Common myeloid progenitor, CD34-positive (primary cell): ENCODE data around the gene RAB12.
"Not testable (repeated sequence)": the region's sequence is repeated elsewhere in the genome, so short reads cannot be mapped to it uniquely, and the experiment has no call there.

Source experiments
- CTCF ChIA-PET: fragments of 350-600 bp; sonication (Branson Sonifier 250); formaldehyde crosslinking; loops from one replicate; lab custom pipeline; 2021; ENCODE audit warnings: antibody characterized with exemption; lab: Charles Lee
- POLR2A ChIA-PET: fragments of 350-600 bp; sonication (Branson Sonifier 250); formaldehyde crosslinking; loops from one replicate; lab custom pipeline; 2021; ENCODE audit warnings: antibody characterized with exemption; lab: Charles Lee
- DNase-seq, 3 donors: peaks; one replicate each; pipeline versions ENCODE4 v3.0.0 to v3.0.0-alpha.2; 2013
- H3K27ac ChIP-seq, 2 experiments: 1 replicate in 1 of 2; 2 replicates in 1 of 2; pipeline ENCODE4 v1.7.0; 2013; ENCODE audit warnings: inconsistent platforms in 2 of 2, low read length in 2 of 2, mild to moderate bottlenecking in 2 of 2, low read depth in 1 of 2, moderate library complexity in 1 of 2; ENCODE audit not compliant: severe bottlenecking in 2 of 2, insufficient read depth in 1 of 2, poor library complexity in 1 of 2
- H3K27me3 ChIP-seq, 5 experiments: replicated peaks in 2 of 5; 1 replicate in 3 of 5; 2 replicates in 2 of 5; pipeline versions ENCODE4 v1.6.1 to v1.7.0; 2013; ENCODE audit warnings: low read length in 4 of 5, mild to moderate bottlenecking in 2 of 5, moderate library complexity in 2 of 5, inconsistent platforms in 1 of 5; ENCODE audit not compliant: insufficient read depth in 5 of 5, control insufficient read depth in 4 of 5
- H3K36me3 ChIP-seq, 4 experiments: 1 replicate in 2 of 4; 2 replicates in 2 of 4; pipeline versions ENCODE4 v1.6.1 to v1.7.0; 2013; ENCODE audit warnings: low read length in 3 of 4, control low read depth in 1 of 4, mild to moderate bottlenecking in 1 of 4; ENCODE audit not compliant: control insufficient read depth in 4 of 4, insufficient read depth in 4 of 4
- H3K4me1 ChIP-seq, 4 experiments: 1 replicate in 3 of 4; 2 replicates in 1 of 4; pipeline versions ENCODE4 v1.6.1 to v1.7.1; 2013; ENCODE audit warnings: low read length in 3 of 4, mild to moderate bottlenecking in 3 of 4, control low read depth in 1 of 4, inconsistent platforms in 1 of 4, moderate library complexity in 1 of 4; ENCODE audit not compliant: control insufficient read depth in 4 of 4, insufficient read depth in 4 of 4; ENCODE audit errors: control extremely low read depth in 1 of 4
- H3K4me3 ChIP-seq, 7 experiments: 1 replicate in 4 of 7; 2 replicates in 3 of 7; pipeline versions ENCODE4 v1.5.1 to v1.7.0; 2013; ENCODE audit warnings: mild to moderate bottlenecking in 7 of 7, low read length in 6 of 7, moderate library complexity in 6 of 7, inconsistent platforms in 2 of 7, low read depth in 2 of 7, control low read depth in 1 of 7; ENCODE audit not compliant: insufficient read depth in 4 of 7, control insufficient read depth in 1 of 7; ENCODE audit errors: extremely low read depth in 1 of 7
- H3K9me3 ChIP-seq, 5 experiments: 1 replicate in 4 of 5; 2 replicates in 1 of 5; pipeline versions ENCODE4 v1.6.1 to v1.7.1; 2013; ENCODE audit warnings: low read length in 4 of 5, mild to moderate bottlenecking in 2 of 5, inconsistent platforms in 1 of 5, low read depth in 1 of 5, moderate library complexity in 1 of 5; ENCODE audit not compliant: control insufficient read depth in 4 of 5, insufficient read depth in 2 of 5; ENCODE audit errors: control extremely low read depth in 1 of 5
- WGBS: methylation state at CpG from one replicate; pipeline ENCODE4 v1.1.5; 2013; ENCODE audit not compliant: insufficient coverage; 5-methylcytosine and 5-hydroxymethylcytosine counted together

The RAB12 gene

DNA sequence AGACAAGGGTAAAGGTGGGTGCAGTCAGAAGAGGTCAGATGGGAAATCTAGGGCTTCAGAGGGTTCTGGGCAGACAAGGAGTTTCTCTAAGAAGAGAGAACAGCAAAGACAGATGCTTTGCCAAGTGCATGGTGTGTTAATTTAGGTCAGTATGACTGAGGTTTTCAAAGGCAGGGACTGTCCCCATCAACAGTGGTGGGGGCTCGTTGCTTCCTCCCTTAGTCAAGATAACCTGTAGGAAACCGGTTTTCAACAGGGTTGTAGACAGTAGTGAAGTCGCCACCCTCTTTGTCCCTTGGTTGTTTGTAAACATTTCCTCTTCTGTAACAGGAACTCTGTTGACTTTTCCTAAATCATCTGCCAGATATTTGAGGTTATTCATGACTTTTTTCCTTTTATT is 11.6 kb downstream of the RAB12 start:
- DNase-seq: no peak
- ChIA-PET POLR2A (no interaction called here), CTCF (no interaction called here)
- Histone ChIP-seq H3K36me3 (peaks cover 0 to 31% (median 16%) of the 10 kb centered on the region in 4 experiments), H3K4me3 (no peak overlapping the region), H3K27me3 (no peaks in the 10 kb centered on the region), H3K9me3 (peaks cover 0 to 5% (median 0%) of the 10 kb centered on the region in 5 experiments), H3K27ac (no peak overlapping the region), H3K4me1 (peaks cover 3 to 17% (median 11%) of the 10 kb centered on the region in 4 experiments)
- WGBS: 85% methylated on average over 3 of the region's 3 CpGs

DNA sequence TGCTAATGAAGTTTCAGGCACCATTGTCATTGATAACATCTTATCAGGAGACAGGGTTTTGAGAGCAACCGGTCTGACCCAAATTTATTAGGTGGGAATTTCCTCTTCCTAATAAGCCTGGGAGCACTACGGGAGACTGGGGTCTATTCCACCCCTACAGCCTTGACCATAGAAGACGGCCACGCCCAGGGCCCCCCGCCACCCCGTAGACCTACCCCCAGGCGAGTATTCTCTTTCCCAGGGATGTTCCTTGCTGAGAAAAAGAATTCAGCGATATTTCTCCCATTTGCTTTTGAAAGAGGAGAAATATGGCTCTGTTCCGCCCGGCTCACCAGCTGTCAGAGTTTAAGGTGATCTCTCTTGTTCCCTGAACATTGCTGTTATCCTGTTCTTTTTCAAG is 13.4 kb downstream of the RAB12 start:
- H3K27ac ChIP-seq, DNase-seq, CTCF ChIA-PET, POLR2A ChIA-PET, H3K9me3 ChIP-seq, H3K27me3 ChIP-seq, H3K4me3 ChIP-seq: not testable (repeated sequence)
- Histone ChIP-seq H3K36me3 (peaks cover 0 to 48% (median 28%) of the 10 kb centered on the region in 4 experiments), H3K4me1 (peaks cover 3 to 13% (median 9%) of the 10 kb centered on the region in 4 experiments)
- WGBS: 100% methylated on average over 6 of the region's 10 CpGs

DNA sequence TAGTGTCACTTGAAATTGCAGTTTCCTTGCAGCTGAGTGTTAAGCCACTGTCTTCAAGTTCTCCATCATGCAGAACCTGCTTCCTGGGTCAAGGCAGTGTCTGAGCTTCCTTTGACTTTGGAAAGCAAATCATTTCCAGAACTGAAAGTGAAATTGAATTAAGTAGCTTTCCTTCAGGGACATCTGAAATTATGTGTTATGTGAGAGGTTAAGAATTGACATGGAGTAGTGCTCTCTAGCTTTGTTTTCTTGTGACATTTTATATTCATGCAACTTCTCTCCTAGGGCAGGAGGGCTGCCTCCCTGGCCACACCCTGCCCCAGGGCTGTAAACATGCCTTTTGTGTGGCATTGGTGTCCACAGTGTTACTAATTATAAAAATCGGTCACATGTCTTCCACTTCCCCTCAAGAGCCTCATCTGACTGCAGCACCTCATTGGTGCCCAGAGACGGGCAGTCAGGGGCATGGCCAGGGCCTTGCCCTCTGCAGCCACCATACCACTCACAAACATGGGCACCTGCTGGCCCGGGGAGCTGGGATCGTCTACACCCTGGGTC is 14.4 kb downstream of the RAB12 start:
- DNase-seq: peak in 2 of 3 donors; percentile 54 to 67
- peaks cover 0 to 51% (median 28%) of the 10 kb centered on the region in 4 experiments for H3K36me3 ChIP-seq
- peaks cover 3 to 13% (median 9%) of the 10 kb centered on the region in 4 experiments for H3K4me1 ChIP-seq
- ChIA-PET POLR2A (no interaction called here), CTCF (interaction anchor here (1.0 kb wide), 1 partner anchor 364 kb away, joined by 5 read pairs; no protein-coding TSS in a partner anchor)
- peak overlapping the region in 1 of 2 experiments; percentile 50 for H3K27ac ChIP-seq
- H3K9me3 ChIP-seq: peaks cover 0 to 5% (median 0%) of the 10 kb centered on the region in 5 experiments
- 10% methylated on average over 2 of the region's 4 CpGs for WGBS
- no peaks in the 10 kb centered on the region for H3K27me3 ChIP-seq
- peak overlapping the region in 5 of 7 experiments; percentile 8 to 70 (median 56) for H3K4me3 ChIP-seq

DNA sequence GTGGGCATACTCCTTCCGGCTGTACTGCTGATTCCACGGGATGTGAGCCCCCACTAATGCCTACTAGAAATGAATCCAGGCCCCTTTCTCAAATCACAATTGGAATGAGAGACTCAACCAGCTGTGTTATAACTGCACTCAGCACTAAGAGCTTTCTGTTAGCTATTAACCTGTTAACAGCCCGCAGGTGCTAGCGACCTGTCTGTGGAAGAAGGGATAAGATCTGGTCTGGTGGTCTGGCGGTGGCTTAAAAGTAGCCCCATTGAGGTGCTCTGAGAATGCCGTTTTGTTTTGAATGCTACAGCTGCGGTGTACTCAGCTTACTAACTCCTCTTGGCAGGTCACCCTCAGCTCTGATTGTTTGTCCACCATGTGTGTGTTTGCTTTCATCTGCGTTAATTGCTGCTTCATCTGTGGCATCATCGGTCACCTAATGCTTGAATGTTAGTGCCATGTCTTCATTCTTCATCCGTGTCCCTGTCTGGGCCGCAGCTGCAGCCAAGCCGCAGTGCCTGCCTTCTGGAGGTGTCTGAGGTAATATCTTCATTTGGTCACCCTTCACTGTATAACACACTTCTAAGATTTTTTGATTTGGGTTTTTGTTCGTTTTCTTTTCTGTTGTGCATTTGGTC is 16.3 kb downstream of the RAB12 start:
- DNase-seq: no peak
- Histone ChIP-seq H3K27me3 (no peaks in the 10 kb centered on the region), H3K4me3 (no peak overlapping the region), H3K36me3 (peaks cover 3 to 48% (median 31%) of the 10 kb centered on the region in 4 experiments), H3K9me3 (peaks cover 0 to 5% (median 0%) of the 10 kb centered on the region in 5 experiments), H3K27ac (no peak overlapping the region), H3K4me1 (peaks cover 3 to 13% (median 9%) of the 10 kb centered on the region in 4 experiments)
- CTCF ChIA-PET: interaction anchor here (0.8 to 1.1 kb wide), 3 partner anchors 14 to 30 kb away, joined by 3 read pairs; no protein-coding TSS in a partner anchor
- POLR2A ChIA-PET: no interaction called here
- 98% methylated on average over 11 of the region's 13 CpGs for WGBS

DNA sequence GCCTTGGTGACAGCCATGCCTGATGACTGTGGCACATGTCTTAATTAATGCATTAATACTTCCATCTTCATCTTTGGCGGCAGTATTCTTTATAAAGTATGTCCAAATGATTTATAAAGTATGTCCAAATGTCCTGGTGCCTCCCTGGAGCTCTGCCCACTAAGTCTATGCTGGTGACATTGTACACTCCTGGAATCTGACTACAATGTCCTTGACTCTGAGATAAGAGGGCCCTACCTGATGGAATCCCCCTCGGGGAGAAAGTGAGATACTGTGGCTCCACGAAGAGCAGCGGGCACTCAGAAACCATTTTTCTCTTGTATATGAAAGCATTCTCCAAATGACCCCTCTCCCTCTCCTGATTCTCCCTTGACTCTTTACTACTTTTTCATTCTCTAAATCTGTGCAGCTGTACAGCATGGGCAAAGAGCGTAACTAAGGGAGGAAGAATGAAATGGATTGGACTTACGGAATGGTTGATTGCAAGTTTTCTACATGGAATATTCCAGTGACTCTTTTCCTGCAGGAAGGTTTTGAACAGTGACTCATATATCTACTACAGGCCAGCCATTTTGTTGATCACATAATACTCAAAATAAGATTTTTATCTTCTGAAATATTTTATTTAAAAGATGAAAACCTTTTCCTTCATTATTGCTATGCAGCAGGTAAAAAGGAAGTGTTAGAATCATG is 17.3 kb downstream of the RAB12 start:
- H3K27me3 ChIP-seq: no peaks in the 10 kb centered on the region
- ChIA-PET CTCF (no interaction called here), POLR2A (no interaction called here)
- no peak overlapping the region for H3K4me3 ChIP-seq
- no peak for DNase-seq
- peaks cover 0 to 5% (median 0%) of the 10 kb centered on the region in 5 experiments for H3K9me3 ChIP-seq
- peak overlapping the region in 1 of 2 experiments; percentile 2 for H3K27ac ChIP-seq
- peaks cover 3 to 48% (median 28%) of the 10 kb centered on the region in 4 experiments for H3K36me3 ChIP-seq
- WGBS: 96% methylated on average over 3 of the region's 6 CpGs
- H3K4me1 ChIP-seq: peaks cover 3 to 13% (median 9%) of the 10 kb centered on the region in 4 experiments

DNA sequence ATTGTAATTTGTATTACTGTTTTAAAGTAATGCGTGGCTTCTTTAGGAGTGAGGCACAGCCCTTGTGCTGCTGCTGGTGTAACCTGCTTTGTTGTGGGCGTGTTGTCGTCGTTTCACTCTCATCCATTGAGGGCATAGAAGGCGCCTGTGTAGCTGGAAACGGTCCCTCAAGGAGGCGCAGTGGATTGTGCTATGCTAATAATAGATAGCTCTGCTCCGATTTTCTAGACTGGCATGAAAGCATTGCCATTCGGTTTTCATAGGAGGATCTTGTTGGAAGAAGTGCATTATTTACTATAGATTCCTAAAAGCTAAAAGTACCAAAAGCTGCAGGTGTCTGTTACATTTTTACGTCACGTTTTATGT is 17.9 kb downstream of the RAB12 start:
- H3K36me3 ChIP-seq: peaks cover 3 to 44% (median 26%) of the 10 kb centered on the region in 4 experiments
- ChIA-PET POLR2A (no interaction called here), CTCF (interaction anchor here (1.1 kb wide), 1 partner anchor 14 kb away, joined by 4 read pairs; no protein-coding TSS in a partner anchor)
- no peak overlapping the region for H3K4me3 ChIP-seq
- H3K27me3 ChIP-seq: no peaks in the 10 kb centered on the region
- no peak overlapping the region for H3K27ac ChIP-seq
- 97% methylated on average over 9 of the region's 11 CpGs for WGBS
- H3K4me1 ChIP-seq: peaks cover 3 to 13% (median 9%) of the 10 kb centered on the region in 4 experiments
- no peak for DNase-seq
- H3K9me3 ChIP-seq: peaks cover 0 to 1% (median 0%) of the 10 kb centered on the region in 5 experiments
